SK-N-MC (cell line): ENCODE results near the gene PLEKHA6.

ENCODE experiments used
- DNase-seq: peaks from one replicate; pipeline ENCODE4 v3.0.0-alpha.2; 2011; ENCODE audit warnings: low read depth, low spot score
- H3K27ac ChIP-seq: fragments of 200-600 bp; sonication (generic); 2 replicates; pipeline ENCODE4 v1.5.1; 2016; ENCODE audit warnings: mixed run types
- H3K36me3 ChIP-seq: fragments of 200-600 bp; sonication (generic); 2 replicates; pipeline ENCODE4 v1.6.1; 2017; ENCODE audit warnings: antibody characterized with exemption, low read length, mixed read lengths; ENCODE audit not compliant: insufficient read depth
- H3K4me3 ChIP-seq: fragments of 200-600 bp; sonication (generic); 2 replicates; pipeline ENCODE4 v1.5.1; 2016
- H3K9ac ChIP-seq: fragments of 200-600 bp; sonication (generic); 2 replicates; pipeline ENCODE4 v1.8.0; 2017; ENCODE audit warnings: mixed run types, mixed read lengths; ENCODE audit not compliant: insufficient read length
- H3K9me3 ChIP-seq: fragments of 200-600 bp; sonication (generic); 2 replicates; pipeline ENCODE4 v1.6.1; 2017; ENCODE audit warnings: low read depth, mild to moderate bottlenecking, antibody characterized with exemption, low read length, moderate library complexity, mixed read lengths
- EZH2 ChIP-seq: fragments of 200-600 bp; sonication (generic); IDR thresholded peaks from one replicate; pipeline ENCODE4 v1.6.1; 2017; ENCODE audit warnings: antibody characterized with exemption
- FOXP2 ChIP-seq: optimal IDR thresholded peaks from 2 replicates; pipeline ENCODE3; 2011; ENCODE audit warnings: mild to moderate bottlenecking, moderate library complexity; ENCODE audit not compliant: insufficient read depth; ENCODE audit errors: extremely low read length, control extremely low read depth
- POLR2AphosphoS5 ChIP-seq: IDR thresholded peaks from 2 replicates; pipeline ENCODE4 v1.6.1; 2012; ENCODE audit warnings: mild to moderate bottlenecking, low read depth, low read length, borderline replicate concordance

The PLEKHA6 gene

DNA sequence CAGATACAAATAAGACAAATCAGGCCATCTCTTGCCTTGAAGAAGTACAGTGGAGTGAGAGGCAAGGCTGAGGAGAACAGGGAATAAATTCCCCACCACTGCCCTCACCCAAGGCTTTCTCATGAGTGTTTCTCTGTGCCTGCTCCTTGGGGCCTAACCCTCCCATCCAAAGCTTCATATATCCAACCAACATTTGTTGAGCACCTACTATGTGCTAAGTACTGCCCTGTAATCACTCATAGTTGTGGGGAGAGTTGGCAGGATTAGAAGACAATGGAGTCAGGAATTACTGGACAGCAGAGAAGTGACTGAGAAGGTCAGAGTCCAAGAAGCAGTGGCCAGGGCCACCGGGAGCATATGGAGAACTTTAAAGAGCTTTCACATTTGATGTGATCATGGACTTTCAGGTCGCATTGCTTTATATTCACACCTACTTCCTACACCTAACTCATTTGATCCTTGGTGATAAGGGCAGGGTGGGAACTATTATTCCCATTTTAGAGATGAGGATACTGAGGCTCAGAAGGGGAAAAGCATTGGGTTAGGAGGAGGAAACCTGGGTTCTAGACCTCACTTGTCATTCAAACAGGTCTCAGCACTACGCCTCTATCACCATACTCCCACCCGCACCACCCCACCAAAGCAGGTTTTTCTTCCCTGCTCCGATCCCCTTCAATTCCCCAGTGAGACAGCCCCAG lies 6.4 kb downstream of the PLEKHA6 start:
- Histone ChIP-seq H3K9me3 (no peaks in the 10 kb centered on the region), H3K9ac (no peak overlapping the region), H3K36me3 (no peaks in the 10 kb centered on the region), H3K4me3 (no peak overlapping the region), H3K27ac (no peak overlapping the region)
- no peak for DNase-seq
- TF ChIP-seq EZH2 (no peak), POLR2AphosphoS5 (no peak), FOXP2 (no peak)

DNA sequence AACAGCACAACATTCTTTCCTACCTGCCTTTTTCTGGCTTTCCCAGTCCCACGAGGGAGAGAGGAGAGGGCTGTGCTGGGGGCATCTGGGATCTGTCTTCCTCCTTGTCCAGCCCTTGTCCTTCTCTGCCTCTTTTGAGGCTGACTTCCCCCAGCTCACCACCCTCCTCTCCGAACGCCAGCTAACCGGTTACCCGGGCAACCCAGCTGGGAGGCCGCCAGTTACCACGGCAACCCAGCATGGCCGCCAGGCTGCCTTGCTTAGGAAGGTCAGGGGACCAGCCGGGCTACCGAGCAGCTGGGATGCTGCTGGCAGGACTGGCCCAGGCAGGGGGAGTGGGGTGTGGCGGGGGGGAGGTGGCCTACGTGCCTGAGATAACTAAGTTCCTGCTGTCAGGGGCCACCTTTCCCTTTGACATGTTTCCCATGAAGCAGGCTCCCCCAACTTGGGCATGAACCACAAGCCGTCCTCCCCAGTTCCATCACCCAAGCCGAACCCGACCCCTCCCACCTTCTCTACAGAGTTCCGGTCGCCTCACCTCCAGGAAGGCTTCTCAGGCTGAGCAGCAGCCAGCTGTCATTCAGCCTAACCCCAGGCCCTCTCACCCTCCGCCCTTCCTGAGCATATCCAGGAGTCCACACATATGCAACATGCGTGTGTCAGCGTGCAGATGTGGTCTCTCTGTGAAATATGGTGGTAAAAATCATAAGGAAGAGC lies 8.7 kb downstream of the PLEKHA6 start:
- Histone ChIP-seq H3K9me3 (no peaks in the 10 kb centered on the region), H3K9ac (no peak overlapping the region), H3K27ac (no peak overlapping the region), H3K36me3 (no peaks in the 10 kb centered on the region), H3K4me3 (no peak overlapping the region)
- TF ChIP-seq POLR2AphosphoS5 = no peak
- TF ChIP-seq FOXP2 = no peak
- no peak for TF ChIP-seq EZH2
- no peak for DNase-seq

DNA sequence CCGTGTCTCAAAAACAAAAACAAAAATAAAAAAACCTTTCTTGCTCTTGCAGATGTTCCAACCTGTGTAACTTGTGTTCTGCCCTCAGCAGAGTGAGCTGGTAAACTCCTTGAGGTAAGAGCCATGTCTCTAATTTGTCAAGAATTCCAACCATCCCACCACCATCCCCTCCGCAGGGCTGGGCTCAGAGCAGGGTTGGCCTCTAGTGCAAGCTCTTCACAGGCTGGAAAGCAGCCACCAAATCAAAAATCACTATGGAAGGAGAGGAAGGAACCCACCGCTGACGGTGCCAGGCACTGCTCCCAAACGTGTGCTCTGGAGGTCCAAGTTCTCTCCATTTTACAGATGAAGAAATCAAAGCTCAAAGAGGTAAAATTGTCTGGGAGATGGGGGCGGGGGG lies 9.4 kb downstream of the PLEKHA6 start:
- Histone ChIP-seq H3K4me3 (no peak overlapping the region), H3K9ac (no peak overlapping the region)
- no peak for DNase-seq

DNA sequence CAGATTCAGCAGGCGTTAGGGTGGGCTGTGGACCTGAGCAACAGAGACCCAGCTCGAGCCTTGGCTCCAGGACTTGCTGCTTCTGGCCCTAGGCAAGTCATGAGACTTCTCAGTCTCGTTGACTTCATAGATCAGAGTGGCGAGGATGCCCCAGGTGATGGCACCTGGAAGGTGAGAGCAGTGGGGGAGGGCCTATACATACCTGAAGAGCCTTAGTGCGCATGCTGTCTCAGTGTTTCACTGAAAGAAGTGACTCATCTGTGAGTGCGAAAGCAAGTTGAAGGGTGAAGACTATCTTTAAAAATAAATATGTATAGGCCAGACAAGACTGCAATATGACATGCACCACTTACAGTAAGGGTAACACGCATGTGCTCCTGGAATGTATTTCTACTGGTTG lies 10.1 kb downstream of the PLEKHA6 start:
- Histone ChIP-seq H3K27ac (no peak overlapping the region), H3K4me3 (no peak overlapping the region), H3K9ac (no peak overlapping the region), H3K36me3 (no peaks in the 10 kb centered on the region), H3K9me3 (no peaks in the 10 kb centered on the region)
- no peak for DNase-seq
- TF ChIP-seq EZH2 (no peak), FOXP2 (no peak), POLR2AphosphoS5 (no peak)

More for the DNA sequence above, 9.4 kb downstream of the PLEKHA6 start:
- TF ChIP-seq EZH2 = no peak
- TF ChIP-seq FOXP2 = no peak
- no peak for TF ChIP-seq POLR2AphosphoS5
- no peaks in the 10 kb centered on the region for H3K9me3 ChIP-seq
- H3K27ac ChIP-seq = no peak overlapping the region
- no peaks in the 10 kb centered on the region for H3K36me3 ChIP-seq

DNA sequence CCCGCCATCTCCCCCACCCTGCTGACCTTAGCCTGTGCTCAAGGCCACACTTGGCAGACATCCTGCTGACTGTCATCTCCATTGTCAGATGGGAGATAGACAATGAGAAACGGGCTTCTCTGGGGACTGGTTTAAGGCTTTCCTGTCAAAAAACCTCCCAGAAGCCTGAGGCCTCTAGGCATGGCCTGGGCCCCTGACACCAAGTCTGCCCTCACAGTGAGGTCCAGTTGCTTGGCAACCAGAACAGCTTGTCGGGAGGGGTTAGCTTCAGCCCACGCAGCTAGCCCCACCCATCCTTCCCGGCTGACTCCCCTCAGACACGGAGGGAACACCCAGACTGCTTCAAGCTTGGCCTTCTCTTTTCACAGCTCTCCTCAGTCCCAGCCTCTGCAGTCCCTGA lies 11.0 kb downstream of the PLEKHA6 start:
- no peaks in the 10 kb centered on the region for H3K36me3 ChIP-seq
- no peaks in the 10 kb centered on the region for H3K9me3 ChIP-seq
- H3K27ac ChIP-seq = no peak overlapping the region
- H3K4me3 ChIP-seq = no peak overlapping the region
- no peak for TF ChIP-seq FOXP2
- DNase-seq = no peak
- no peak overlapping the region for H3K9ac ChIP-seq

DNA sequence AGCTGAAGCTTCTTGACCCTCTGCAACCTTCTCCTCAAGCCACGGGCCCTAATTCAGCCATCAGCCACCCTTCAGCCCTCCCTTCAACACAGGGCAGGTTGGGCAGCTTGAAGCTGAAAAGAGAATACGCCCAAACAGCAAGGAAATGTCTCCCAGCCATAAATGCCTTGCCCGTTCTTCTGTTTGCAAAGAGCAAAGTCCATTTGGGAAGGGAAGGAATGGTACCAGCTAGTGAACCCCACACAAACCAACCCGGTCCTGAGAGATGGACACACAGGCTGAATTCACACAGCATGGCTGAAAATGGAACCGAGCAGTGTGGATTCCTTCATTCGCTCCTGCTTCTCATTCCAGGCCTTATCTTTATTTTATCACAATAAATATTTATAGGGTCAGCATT lies 11.5 kb downstream of the PLEKHA6 start:
- no peak overlapping the region for H3K9ac ChIP-seq
- no peaks in the 10 kb centered on the region for H3K36me3 ChIP-seq
- no peak overlapping the region for H3K27ac ChIP-seq
- no peak for DNase-seq
- no peaks in the 10 kb centered on the region for H3K9me3 ChIP-seq
- TF ChIP-seq FOXP2 (no peak), EZH2 (no peak), POLR2AphosphoS5 (no peak)
- H3K4me3 ChIP-seq = no peak overlapping the region

DNA sequence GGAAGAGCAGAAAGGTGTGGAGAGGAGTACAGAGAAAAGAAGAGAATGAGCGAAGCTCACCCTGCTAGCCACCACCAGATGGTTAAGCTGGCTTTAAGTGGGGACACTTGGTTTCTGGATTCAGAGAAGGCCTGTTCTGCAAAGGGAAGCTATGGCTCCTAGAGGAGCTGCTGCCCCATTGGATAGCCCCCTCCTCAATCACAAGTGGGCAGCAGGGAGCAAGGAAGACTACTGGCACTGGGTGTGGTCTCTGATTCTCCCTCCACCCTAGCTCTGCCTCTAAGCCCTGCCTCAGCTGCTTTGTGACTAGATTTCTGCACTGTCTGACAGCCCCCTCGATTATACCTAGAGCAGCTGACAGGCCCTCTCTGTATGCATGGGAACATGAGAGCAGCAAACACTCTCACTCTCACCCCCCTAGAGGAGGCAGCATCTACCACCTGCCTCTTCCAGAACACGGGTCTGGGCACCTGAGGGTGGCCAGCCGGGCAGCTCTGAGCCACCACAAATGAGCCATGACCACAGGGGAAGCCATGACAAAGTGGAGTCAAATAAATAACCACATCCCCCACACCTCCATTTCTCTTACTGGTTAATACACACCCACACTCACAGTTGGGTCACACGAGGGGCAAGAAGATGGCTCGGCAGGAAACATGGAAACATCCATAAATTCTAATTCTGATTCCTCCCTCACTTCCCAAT lies 13.6 kb downstream of the PLEKHA6 start:
- Histone ChIP-seq H3K4me3 (no peak overlapping the region), H3K36me3 (no peaks in the 10 kb centered on the region), H3K27ac (no peak overlapping the region), H3K9me3 (no peaks in the 10 kb centered on the region), H3K9ac (no peak overlapping the region)
- no peak for DNase-seq
- TF ChIP-seq FOXP2 (no peak), POLR2AphosphoS5 (no peak), EZH2 (no peak)

DNA sequence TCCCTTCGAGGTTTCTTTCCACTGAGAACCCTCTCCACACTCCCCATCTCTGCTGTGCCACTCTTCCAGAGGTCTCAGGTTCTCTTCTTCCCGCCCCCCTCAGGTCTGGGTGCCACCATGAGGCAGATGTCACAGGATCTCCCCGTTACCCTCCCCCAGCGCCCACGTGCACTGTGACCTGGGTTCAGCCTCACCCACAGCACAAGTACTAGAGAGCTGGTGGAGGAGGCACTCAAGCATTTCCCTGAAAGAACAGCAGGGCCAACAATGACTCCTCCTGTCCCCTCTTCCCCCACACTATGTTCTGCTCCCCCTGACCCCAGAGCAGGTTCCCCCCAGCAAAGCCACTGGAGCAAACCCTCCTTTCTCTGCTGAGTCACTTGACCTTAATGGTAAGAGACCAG lies 14.3 kb downstream of the PLEKHA6 start:
- Histone ChIP-seq H3K36me3 (no peaks in the 10 kb centered on the region), H3K27ac (no peak overlapping the region)

More for the DNA sequence above, 14.3 kb downstream of the PLEKHA6 start:
- Histone ChIP-seq H3K4me3 (no peak overlapping the region), H3K9ac (no peak overlapping the region), H3K9me3 (no peaks in the 10 kb centered on the region)
- DNase-seq = no peak
- TF ChIP-seq EZH2 (no peak), FOXP2 (no peak), POLR2AphosphoS5 (no peak)
